GM21423 (cell line): Measurements from ENCODE around the gene CORO7.
"Not testable (repeated sequence)": the region's sequence is repeated elsewhere in the genome, so short reads cannot be mapped to it uniquely, and the experiment has no call there.

Experiments used
- ATAC-seq: cut with Tn5 transposase; IDR thresholded peaks from one replicate; pipeline ENCODE4 v1.9.1; 2021; ENCODE audit warnings: mild to moderate bottlenecking, moderate library complexity; ENCODE audit not compliant: unreplicated experiment

The CORO7 gene

DNA sequence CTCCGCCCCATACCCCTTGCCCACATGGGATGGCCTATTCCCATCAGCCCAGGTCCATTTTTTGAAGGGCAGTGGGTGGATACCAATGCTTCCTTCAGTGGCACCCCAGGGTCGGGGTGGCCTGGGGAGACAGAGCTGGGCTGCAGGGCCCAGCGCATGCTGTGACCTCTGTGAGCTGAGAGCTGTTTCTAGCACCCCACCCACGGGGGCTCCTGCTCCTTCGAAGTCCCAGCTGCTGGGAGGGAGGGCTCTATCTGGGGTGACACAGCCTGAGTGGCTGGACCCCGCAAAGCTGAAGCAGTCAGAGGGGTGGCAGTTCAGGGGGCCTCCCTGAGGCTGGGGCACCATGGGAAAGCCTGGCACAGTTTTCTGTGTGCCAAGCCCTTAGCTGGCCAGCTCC, 76.0 kb downstream of the CORO7 start:
- no peak for ATAC-seq

DNA sequence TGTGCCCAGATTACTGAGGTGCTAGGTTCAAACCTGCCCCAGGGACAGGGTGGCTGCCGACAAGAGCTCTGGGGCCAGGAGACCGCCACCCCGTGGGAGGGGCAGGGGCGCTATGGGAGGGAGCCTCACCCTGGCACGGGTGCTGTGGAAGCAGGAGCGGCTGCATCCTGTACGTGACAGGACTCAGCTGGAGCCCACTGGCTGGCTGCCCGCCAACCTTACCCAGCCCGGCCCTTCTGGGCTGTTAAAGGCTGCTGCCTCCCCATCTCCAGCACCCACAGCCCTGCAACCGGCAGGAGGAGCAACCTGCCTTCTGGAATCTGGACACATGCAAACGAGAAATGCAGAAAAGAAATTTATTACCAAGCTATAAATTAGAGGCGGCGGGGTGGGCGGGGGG, 76.5 kb downstream of the CORO7 start:
- ATAC-seq: no peak

DNA sequence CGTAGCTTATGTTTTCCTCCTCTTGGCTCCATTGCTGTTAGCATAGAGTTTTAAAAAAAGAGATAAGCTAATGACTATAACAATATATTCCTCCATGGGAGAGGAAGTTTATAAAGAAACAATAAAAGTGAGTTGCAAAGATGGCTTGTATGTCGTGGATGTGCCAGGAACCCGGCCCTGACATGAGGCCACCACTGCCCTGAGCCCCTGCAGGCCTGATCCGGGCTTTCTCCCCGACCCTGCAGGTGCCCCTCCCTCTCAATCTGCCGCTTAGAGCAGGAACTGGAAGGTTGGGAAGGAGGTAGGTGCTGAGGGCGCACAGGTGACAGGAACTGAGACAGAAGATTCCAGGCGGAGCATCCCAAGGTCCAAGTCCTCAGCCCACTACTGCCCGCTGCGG, 76.9 kb downstream of the CORO7 start:
- ATAC-seq: no peak

DNA sequence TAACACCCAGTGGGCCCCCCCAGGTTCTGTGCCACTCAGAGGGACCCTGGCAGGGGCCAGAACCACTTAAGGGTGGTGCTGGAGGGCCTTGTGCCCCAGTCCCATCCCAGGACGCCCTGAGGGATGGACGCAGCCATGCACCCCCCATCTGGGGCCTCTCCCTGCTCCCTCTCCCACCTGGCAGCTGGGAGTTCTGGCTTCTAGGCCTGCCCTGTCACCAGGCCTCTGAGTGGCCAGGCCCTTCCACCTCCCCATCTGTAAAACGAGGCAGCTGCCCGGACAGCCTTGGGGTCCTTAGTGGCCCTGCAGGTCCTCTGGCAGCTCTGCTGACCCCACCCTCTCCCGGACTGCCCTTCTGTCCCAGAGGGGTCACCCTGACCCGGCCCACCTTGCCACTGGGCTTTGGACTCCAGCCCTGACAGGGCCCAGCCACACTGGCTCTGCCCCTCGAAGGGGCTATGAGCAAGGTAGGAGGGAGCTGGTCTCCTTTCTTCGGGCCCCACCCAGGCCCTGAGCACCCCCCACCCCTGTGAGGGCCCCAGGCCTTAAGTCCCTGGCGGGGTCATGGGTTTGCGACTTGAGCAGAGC, 77.6 kb downstream of the CORO7 start:
- no peak for ATAC-seq

DNA sequence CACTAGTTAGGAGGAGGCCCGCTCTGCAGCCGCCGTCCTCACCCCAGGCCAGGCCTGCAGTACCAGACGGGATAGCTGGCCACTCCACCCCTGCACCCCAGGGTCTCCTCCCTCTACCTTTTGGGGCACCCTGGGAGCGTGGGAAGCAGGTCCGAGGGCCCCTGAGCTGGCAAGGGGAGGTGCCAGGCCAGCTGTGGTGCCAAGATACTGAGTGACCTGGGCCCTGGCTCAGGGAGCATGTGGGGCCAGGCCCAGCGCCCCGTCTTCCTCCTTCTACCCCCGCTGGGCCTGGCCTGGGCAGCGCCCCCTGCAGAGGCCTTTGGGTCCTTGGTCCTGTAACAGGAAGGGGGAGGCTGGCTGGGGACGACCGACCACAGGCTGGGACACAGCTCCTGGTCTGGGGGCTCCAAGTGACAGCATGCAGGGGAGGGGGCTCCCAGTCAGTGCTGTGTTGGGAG, 78.2 kb downstream of the CORO7 start:
- ATAC-seq: no peak

DNA sequence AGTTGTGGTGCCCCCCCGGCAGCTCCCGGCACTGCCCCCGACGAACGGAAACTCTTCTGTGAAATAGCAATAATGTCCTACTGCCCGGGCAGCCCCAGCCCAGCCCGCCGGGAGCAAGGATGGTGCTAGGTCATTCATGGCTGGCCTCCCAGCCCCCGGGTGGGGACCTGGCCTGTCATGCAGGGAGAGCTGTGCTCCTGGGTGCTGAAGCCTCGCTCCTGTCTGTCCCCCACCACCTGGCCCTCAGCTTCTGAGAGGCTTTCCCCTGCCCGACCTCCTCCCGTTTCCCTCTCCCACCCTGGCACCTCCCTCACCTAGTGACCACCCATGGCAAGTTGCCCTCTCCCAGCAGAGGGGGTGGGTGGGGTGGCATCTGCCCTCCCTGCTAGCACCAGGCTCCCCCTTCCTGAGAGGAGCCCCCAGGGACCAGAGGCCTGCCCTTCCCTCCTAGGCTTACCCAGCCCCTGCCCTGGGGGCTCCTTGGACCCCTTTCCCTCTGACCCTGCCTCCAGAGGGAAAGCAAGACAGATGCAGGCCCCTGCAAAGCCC, 78.8 kb downstream of the CORO7 start:
- ATAC-seq: no peak

DNA sequence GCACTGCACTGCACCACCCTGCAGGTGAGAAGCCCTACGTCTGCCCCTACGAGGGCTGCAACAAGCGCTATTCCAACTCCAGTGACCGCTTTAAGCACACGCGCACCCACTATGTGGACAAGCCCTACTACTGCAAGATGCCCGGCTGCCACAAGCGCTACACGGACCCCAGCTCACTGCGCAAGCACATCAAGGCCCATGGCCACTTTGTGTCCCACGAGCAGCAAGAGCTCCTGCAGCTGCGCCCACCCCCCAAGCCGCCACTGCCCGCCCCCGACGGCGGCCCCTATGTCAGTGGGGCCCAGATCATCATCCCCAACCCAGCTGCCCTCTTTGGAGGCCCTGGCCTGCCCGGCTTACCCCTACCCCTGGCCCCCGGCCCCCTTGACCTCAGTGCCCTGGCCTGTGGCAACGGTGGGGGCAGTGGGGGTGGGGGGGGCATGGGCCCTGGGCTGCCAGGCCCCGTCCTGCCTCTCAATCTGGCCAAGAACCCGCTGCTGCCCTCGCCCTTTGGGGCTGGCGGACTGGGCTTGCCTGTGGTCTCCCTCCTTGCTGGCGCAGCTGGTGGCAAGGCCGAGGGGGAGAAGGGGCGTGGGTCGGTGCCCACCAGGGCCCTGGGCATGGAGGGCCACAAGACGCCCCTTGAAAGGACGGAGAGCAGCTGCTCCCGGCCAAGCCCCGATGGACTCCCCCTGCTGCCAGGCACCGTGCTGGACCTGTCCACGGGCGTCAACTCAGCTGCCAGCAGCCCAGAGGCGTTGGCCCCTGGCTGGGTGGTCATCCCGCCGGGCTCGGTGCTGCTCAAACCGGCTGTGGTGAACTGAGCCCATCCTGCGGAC, 79.5 kb downstream of the CORO7 start:
- ATAC-seq: no peak

DNA sequence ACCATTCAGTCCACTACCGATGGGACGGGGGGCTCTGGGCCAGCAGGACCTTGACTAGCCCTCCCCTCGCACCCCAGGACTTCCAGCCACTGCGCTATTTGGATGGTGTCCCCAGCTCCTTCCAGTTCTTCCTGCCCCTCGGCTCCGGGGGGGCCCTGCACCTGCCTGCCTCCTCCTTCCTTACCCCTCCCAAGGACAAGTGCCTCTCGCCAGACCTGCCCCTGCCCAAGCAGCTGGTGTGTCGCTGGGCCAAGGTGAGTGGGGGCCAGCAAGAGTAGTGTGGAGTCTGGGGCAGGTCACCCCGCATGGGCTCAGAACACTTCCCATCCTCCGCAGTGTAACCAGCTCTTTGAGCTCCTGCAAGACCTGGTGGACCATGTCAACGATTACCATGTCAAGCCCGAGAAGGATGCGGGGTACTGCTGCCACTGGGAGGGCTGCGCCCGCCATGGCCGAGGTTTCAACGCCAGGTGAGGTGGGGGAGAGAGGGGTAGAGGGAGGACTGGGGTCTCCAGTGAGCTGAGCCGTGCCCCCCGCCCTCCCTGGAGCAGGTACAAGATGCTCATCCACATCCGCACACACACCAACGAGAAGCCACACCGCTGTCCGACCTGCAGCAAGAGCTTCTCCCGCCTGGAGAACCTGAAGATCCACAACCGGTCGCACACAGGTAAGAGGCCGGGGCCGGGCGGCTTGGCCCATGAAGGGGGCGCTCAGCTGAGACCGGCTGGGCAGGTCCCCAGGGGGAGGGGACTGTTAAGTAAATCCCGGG, 81.5 kb downstream of the CORO7 start:
- no peak for ATAC-seq

DNA sequence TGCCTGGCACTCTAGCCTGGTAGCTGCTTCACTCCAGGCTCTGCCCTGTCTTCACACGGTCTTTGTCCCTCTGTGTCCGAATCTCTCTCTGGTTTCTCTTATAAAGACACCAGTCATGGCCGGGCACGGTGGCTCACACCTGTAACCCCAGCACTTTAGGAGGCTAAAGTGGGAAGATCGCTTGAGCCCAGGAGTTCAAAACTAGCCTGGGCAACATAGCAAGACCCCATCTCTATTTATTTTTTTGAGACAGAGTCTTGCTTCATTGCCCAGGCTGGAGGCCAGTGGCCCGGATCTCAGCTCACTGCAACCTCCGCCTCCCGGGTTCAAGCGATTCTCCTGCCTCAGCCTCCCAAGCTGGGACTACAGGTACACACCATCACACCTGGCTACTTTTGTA, 82.7 kb downstream of the CORO7 start:
- ATAC-seq: not testable (repeated sequence)

DNA sequence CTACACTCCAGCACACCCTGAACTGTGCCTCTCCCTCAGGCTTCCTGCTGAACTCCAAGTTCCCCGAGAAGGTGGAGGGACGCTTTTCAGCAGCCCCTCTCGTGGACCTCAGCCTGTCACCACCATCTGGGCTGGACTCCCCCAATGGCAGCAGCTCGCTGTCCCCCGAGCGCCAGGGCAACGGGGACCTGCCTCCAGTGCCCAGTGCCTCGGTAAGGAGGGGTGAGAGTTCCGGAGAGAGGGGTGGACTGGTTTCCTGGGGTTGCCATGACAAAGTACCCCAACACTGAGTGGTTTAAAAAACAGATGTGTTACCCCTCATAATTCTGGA, 83.1 kb downstream of the CORO7 start:
- no peak for ATAC-seq

DNA sequence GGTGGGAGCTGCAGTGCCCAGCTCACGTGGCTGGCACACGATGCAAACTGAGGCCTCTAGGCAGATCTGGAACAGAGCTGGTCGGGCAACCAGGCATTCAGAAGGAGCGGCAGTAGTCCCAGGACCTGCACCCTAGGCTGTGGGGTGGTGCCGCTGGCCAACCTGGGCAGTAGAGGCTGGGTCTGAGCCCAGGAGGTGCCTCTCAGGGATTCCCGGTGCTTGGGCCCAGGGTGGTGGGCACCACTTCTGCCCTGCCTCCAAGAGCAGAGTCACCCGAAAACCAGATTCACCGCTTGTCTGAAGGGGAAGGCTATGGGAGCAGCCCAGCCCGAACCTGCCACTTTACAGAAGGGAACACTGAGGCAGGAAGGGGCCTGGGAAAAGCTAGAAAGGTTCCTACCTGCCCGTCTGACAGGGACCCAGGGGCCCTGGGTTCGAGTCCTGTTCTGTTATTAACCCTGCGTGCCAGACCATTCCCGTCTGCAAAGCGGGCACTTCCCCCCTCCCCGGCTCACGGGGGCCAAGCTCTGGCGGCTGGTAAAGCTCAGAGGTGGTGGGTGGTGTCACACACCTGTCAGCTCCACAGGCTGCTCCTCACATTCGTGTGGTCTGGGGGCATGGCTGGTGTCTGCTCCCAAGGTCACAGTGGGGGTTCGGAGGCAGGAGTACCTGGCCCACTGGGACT, 83.6 kb downstream of the CORO7 start:
- ATAC-seq: no peak

DNA sequence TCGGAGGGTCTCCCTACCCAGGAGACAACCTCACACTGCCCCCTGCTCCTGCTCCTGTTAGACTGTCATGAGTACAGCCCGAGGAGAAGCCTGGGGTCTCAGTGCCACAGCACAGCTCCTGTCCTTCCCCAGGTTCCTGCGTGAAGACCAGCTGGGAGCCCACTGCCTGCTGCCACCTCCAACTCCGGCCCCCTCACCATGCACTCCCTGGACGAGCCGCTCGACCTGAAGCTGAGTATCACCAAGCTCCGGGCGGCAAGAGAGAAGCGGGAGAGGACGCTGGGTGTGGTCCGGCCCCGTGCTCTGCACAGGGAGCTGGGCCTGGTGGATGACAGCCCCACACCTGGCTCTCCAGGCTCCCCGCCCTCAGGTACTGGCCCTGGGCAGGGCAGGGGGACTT, 84.3 kb downstream of the CORO7 start:
- no peak for ATAC-seq

DNA sequence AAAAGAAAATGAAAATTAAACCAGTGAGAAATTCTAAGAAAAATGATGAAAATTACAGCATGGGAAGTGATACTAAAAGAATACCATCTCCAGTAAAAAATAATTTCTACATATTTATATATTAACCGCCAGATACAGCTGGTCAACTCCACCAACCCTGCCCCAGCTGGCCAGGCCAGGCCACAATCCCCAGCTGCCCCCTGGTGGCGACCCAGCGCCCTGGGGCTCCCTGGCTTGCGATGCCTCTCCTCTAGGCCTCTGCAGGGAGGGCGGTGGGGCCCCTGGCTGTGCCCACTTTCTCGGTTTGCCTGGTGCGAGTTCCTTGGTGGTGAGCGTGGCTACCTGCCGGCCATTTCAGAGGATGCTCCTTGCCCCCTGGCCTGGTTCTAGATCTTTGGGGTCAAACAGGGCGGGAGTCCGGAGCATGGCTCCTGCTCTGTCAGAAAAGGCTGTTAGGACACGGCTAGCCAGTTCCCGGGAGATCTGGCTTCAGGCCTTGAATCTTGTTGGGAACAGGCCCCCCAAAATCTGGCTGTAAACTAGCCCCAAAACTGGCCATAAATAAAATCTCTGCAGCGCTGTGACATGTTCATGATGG, 86.0 kb downstream of the CORO7 start:
- ATAC-seq: no peak

DNA sequence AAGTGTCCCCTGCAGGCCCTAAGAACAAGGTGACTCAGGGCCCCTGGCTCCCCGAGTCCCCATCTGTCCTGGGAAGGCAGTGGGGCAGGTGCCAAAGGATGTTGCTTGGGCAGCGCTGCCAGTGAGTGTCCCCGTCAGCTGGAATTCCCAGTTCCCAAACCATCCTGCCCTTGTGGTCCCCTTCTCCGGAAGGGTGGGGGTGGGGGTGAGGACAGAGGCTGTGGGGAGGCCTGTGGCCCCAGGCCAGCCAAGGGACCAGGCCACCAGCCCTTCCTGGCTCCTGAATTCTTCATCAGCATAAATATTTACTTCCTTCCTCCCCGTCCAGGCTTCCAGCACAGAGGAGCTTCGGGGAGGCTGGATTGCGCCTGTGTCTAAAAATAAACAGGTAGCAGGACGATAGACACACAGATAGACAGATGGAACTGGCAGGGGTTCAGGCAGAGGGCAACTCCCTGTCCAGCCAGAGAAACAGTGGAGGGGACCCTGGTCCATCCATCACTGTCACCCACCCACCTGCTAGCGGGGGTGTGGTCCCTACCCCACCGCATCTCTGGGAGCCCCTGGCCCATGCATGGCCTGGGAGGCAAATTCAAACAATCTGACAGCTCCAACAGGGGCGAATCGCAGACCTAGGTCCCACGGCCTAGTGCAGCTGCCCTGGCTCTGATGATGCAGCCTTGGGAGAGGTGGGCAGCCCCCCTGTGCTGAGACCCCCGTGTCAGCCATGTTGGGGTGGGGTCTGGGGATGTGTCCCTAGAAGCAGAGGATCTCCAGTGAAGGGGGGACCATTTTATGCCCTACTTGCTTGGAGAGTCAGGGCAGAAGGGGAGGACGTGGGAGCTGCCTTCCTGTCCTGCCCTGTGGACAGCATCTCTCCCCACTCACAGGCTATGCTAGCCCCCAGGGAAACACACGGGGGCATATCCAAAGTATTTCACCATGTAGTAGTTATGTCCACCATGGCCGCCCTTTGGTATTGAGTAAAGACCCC, 87.3 kb downstream of the CORO7 start:
- no peak for ATAC-seq

DNA sequence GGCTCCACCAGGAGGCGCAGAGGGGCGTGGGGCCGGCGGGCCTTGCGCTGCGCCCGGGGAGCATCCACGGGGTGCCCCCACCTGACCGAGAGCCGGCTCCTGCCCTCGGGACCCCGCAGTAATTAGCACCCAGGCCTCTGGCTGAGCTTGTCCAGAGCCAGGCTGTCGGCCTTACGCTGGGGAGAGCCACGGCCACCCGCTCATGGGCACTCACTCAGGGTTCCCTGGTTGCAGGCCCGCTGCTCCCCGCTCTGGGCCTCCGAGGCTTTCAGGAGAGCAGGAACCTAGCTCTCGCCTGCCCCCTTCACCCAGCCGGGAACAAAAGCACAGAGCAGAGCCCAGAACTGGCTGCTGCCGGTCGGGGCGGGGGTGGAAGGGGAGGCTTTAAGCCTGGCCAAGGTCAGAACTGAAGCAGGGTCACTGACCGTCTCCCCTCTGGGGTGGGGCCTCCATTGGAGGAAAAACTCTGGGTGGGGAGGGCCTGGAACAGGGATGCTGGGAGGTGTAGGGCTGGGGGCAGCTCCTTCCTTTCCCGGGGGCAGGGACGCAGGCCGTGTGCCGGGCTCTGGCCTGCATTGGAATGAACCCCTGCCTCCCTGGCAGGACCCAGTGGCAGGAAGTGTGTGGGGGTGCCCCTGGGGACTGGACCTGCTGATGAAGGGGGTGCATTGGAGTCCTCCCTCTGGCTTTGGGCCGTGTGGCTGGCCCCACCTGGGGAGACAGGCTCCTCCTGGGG, 88.2 kb downstream of the CORO7 start:
- no peak for ATAC-seq

DNA sequence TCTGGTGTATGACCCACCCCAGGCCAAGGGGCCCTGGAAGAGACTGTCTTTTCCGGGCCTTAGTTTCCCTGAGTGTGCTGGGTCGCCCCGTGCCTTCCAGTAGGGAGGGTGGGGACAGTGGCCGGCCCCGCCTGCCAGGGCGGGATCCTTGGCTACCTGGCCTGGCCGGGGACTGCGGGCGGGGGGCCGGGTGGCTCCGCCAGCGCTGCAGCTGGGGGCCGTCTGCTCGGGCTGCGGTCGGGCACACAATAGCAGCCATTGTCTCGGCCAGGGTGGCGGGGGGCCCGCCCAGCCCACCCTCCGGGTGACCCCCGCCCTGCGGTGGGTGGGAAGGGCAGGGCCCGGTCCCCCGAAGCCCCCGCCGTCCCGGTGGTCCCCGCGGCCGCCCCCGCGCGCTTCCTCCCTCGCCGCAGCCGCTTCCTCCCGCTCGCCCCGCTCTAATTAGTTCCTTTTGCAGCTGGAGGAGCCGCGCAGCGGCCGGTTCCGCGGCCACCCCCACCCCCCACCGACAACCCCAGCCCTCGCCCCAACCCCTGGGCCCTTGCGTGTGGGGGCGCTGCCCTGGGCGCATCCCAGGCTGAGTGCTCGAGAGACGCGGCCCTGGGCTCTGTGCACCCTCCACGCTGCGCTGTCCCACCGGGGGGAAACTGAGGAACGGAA, 88.9 kb downstream of the CORO7 start:
- no peak for ATAC-seq

DNA sequence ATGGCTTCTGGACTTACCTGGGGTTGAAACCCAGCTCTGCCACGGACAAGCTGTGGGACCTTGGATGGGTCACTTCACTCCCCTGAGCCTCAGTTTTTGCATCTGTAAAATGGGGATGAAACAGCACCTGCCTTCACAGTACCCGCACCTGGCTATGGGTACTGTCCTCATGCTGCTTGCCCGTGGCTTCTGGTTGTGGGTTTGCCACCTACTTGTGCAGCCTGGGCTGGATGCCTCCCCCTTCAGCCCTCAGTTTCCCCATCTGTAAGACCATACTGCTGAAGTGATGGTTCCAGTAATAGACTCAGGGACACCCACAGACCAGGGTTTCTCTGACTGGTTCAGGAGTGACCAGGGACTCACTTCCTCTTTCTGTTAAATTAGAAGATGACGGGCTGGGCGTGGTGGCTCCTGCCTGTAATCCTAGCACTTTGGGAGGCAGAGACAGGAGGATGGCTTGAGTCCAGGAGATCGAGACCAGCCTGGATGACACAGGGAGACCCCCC, 91.1 kb downstream of the CORO7 start:
- no peak for ATAC-seq
